ENCODE measurements around the gene DARS1.

DNA sequence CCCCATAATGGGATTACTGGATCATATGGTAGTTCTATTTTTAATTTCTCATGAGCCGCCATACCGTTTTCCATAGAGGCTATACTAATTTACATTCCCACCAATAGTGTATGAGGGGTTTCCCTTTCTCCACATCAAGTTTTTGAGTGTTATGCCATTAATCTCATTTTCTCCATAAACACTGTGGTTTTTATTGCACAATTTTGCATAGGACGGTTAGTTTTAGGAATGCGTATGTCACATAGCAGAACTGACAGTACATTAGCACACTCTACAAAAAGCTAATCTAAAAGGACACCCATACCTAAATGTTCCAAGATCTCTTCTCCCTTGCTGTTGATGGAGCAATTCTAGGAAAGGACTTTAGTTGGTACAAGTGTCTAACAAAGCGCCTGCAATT is 32.5 kb downstream of the DARS1 start:
- TF ChIP-seq CTCF (optimal IDR thresholded peaks at IDR 0.05 in 1 of 3, IDR thresholded peaks at IDR 0.05 in 1 of 3, conservative IDR thresholded peaks at IDR 0.05 in 1 of 3; ENCODE audit: extremely low read depth in 1 of 3, insufficient read depth in 2 of 3, low read length in 3 of 3): no peak
- no peak for TF ChIP-seq EZH2 (IDR thresholded peaks at IDR 0.05; ENCODE audit: low read length)

All from keratinocyte (primary cell).